ENCODE measurements around the gene DLGAP1.

The DLGAP1 gene

DNA sequence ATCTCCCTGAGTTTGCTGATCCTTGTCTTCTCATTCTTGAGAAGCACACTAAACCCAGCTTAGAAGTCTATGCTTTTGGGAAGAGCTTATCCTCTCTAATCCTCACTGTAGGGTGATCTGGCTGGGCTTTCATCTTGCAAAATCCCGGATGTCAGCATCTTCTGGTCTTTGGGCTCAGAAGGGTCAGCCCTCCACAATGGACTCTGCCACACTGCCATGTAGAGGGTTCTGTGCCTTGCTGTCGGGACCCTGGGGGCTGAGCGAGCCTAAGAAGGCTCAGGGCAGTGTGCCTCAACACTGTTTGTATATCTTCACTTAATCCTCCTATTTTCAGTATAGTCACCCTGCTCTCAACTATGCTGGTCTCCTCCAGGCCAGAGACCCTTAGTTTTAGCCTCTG is 902.8 kb downstream of the DLGAP1 start:
- no peak for DNase-seq

DNA sequence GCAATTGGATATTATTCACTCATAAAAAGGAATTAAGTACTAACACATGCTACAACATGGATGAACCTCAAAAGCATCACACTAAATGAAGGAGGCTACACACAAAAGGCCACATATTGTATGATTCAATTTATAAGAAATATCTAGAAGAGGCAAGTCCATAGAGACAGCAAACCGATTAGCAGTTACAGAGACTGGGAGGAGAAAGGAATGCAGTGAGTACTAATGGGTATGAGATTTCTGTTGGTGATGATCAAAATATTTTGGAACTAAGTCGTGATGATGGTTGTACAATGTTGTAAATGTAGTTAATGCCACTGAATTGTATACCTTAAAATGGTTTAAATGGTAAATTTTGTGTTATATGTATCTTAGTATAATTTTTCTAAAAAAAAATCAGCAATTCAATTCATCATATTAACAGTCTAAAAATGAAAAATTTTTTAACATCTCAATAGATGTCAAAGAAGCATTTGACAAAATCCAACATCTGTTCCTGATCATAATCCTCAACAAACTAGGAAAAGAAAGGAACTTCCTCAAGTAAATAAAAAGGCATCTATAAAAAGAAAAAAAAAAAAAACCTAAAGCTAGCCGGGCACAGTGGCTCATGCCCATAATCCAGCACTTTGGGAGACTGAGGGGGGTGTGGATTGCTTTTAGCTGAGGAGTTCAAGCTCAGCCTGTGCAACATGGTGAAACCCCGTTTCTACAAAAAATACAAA is 907.1 kb downstream of the DLGAP1 start:
- no peak for DNase-seq

- no peak for DNase-seq
Observed at GRCh38 chr18:3546106-3546505, 909.0 kb downstream of the DLGAP1 start.

DNA sequence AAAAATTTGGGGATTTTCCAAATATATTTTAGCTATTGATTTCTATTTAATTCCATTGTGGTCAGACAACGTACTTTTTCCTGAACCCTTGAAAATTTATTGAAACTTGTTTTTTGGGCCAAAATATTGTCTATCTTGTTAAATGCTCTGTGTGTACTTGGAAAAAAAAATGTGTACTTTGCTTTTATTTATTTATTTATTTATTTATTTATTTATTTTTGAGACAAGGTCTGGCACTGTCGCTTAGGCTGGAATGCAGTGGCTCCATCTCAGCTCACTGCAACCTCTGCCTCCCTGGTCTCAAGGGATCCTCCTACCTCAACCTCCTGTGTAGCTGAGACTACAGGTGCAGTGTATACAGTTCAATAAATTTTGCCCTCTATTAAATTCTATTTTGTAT is 910.6 kb downstream of the DLGAP1 start:
- DNase-seq = no peak

DNA sequence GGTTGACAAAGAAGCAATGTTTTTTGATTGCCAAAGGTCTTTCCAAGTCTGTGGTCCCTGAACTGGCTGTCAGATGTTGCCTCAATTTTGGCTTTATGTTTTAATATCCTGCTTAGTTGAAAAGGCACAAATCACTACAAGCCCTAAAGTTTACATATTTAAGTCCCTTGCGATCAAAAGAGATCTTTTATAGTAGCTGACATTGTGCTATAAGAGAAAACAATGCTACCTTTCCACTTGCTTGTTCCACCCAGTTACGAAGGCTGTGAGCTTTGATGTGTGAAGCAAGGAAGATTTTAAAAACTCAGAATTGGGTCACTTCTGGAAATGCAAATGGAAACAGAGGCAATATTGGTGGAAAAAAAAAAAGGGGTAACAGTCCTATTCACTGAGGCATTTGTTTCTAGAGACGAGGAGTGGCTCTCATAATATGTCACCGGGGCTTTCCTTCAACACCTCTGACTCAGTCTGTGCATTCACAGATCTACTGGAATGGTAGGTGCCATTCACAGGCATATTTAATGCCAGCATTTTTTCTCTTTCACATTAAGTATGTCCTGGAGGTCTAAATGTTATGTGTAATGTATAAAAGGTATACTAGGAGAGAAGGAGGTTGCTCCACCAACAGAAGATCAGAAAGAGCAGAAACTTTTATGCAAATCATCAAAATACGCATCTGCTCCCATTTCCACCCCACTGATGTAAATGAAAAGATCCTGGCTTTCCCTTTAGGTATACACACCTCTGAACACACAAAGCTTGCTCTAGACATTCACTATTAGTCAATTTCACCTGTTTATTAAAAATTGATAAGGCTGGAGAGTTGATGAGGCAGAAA is 913.3 kb downstream of the DLGAP1 start:
- no peak for DNase-seq

DNA sequence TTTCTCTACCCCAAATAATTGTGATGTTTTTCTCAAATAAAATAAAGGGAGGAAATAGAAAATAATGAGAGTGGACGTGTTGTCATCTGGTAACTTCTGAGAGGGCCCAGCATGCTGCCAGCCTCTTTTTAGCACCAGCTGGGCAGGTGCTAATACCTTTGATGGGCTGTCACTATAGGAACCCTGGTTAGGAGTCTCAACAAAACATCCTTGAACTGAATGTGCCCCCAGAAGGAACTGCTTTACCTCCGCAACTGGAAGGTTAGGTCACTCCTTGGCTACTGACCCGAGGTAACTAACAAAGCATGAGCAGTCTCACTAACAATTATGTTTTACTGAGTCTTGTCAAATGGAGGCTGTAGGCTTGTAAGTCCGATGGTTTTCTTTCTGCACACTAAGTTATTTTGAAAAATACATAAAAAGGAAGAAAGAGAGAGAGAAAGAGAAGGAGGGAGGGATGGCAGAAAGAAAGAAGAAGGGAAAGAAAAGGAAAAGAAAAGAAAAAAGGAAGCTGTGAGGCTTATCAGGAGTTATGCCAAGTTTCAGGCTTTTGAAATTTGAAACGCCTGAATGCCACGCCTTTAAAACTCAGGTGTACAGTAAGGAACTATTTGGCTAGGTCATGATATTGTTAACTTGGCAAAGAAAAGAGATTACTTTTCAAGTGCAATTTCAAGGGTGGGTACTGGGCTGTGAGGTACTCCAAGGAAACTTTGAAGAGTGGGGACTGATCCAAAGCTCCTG is 914.1 kb downstream of the DLGAP1 start:
- peak; percentile 95 for DNase-seq

- DNase-seq = no peak
Observed at GRCh38 chr18:3538954-3539617, 916.0 kb downstream of the DLGAP1 start.

GRCh38 chr18:3538456-3538855 is 916.7 kb downstream of the DLGAP1 start:
- DNase-seq = no peak

DNA sequence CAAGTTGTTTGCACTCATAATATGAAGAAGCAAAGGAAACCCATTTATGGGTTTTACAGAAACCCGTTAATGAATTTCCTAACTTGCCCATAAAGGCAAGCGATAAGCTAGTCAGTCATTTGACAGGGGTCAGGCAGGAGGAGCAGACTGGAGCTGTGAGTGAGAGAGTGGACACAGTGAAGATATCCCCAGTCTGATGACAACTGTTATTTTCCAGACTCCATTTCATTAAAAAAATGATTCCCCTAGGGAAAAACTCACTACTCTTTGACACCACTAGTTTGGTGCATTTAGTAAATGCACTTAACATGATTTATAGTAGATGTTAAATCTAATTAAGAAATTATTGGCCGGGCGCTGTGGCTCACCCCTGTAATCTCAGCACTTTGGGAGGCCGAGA is 924.3 kb downstream of the DLGAP1 start:
- DNase-seq = no peak

DNA sequence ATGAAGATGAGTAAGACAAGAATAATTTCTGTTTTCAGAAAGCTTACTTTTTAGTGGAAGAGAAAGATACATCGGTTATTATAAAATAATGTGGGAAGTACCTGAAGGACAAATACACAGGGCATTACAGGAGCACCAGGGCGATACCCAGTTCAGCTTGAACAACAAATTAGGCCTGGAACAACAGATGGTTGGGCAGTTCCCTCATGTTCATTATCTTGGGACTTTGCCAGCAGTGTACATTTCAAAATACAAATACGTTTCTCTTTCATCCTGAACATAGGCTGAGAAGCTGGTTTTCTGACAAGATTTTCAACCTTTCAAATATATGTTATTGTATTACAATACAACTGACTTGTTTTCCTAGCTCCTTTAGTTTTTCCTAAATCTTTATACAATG is 925.5 kb downstream of the DLGAP1 start:
- peak; percentile 95 for DNase-seq

DNA sequence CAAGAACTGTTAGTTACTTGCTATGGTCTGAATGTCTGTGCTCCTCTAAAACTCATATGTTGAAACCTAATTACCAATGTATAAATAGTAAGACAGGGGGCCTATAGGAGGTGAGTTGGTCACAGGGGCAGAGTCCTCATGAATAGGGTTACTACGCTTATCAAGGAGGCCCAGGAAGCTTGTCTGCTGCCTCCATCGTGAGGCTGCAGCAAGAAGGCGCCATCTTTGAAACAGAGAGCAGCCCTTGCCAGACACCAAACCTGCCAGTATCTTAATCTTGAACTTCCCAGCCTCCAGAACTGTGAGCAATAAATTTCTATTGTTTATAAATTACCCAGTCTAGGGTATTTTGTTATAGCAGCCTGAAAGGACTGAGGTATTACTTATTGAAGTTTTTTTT is 926.0 kb downstream of the DLGAP1 start:
- no peak for DNase-seq

- no peak for DNase-seq
Observed at GRCh38 chr18:3528231-3528630, 926.9 kb downstream of the DLGAP1 start.

- DNase-seq = peak; percentile 81
Observed at GRCh38 chr18:3526421-3527354, 928.4 kb downstream of the DLGAP1 start.

GRCh38 chr18:3525870-3526420 is 929.2 kb downstream of the DLGAP1 start:
- peak; percentile 87 for DNase-seq

DNA sequence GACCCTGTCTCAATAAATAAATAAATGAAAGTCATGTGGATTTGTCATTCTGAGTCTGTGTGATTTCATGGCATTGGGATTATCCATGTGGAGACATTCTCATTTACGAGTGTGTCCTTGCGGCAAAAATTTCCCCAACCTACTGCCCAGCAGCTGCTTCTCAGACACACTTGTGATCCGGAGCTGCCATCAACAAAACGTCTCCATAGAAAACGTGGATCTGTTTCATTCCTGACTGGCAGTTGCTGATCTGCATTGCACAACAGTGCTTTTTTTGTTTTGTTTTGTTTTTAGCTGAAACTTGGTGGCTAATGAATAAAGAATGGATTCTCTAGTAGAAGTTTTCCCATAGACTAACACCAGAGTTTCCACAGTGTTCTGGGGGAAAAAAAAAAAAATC is 930.4 kb downstream of the DLGAP1 start:
- DNase-seq = no peak

DNA sequence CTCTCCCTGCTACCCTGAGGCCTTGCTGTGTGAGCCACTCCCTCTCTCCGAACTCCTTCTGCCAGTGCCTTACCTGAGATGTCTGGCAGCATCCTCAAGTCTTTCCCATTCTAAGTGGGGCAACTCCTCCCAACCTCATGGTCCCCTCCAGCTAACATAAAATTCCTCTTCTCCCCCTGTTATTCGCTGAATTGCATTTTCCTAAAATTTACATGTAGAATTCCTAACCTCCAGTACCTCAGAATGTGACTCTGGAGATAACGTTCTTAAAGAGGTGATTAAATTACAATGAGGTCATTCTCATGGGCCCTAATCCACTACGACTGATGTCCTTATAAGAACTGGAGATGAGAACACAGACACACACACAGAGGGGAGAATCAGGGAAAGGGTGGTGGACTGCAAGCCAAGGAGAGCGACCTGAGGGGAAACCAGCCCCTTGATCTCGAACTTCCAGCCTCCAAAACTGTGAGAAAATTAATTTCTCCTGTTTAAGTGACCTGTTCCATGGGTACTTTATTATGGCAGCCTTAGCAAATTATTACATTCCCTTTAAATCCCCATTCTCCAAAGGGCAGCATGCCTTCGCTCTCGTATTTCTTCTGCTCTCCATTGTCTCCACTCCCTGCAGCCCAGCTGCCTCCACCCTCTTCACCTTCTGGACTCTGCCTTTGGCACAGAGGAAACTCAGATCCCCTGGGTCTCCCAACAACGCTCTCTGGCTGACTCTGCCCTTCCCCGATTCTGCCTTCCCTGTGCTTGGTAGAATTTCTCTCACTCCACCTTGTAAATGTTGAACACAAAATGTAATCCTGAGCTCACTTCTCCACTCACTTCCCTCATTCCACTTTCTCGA is 934.6 kb downstream of the DLGAP1 start:
- no peak for DNase-seq

GRCh38 chr18:3514312-3515216 is 940.5 kb downstream of the DLGAP1 start:
- no peak for DNase-seq

- DNase-seq = no peak
Observed at GRCh38 chr18:3513481-3513880, 941.6 kb downstream of the DLGAP1 start.

DNA sequence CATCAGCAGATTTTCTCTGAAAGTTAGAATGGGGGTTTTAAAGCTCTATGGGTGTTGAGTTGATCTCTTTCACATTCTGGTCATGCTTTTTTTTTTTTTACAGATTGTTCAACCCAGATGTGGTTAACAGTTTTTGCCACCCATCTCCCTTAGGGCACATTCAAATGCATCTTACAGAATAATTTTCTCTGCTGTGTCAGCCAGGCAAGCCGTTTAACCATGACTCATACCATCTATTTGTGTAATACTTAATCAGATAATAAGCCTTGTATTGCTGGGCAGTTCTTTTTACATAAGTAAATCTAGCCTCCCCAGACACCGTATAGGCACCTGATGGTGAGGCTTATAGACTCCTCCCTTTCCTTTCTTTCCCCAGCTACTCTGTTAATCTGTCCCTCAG is 943.1 kb downstream of the DLGAP1 start:
- no peak for DNase-seq

GRCh38 chr18:3510896-3511295 is 944.2 kb downstream of the DLGAP1 start:
- no peak for DNase-seq

Data from DMS79 (cell line).